GM18870 (cell line): Measurements from ENCODE around the gene SLC12A7.
"Not testable (repeated sequence)": the region's sequence is repeated elsewhere in the genome, so short reads cannot be mapped to it uniquely, and the experiment has no call there.

Experiments
- ATAC-seq: cut with Tn5 transposase; IDR thresholded peaks from one replicate; pipeline ENCODE4 v1.9.1; 2021; ENCODE audit warnings: moderate library complexity; ENCODE audit not compliant: unreplicated experiment

SLC12A7 gene

DNA sequence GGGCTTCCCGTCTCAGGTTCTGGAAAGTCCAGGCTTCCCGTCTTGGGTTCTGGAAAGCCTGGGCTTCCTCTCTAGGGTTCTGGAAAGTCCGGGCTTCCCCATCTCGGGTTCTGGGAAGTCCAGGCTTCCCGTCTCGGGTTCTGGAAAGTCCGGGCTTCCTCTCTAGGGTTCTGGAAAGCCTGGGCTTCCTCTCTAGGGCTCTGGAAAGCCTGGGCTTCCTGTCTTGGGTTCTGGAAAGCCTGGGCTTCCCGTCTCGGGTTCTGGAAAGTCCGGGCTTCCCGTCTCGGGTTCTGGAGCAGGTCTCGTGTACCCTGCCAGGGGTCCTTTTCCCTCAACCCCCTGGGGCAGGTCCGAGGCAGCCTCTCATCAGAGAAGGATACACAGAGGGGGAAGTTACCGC is 28.8 kb downstream of the SLC12A7 start:
- not testable (repeated sequence) for ATAC-seq

DNA sequence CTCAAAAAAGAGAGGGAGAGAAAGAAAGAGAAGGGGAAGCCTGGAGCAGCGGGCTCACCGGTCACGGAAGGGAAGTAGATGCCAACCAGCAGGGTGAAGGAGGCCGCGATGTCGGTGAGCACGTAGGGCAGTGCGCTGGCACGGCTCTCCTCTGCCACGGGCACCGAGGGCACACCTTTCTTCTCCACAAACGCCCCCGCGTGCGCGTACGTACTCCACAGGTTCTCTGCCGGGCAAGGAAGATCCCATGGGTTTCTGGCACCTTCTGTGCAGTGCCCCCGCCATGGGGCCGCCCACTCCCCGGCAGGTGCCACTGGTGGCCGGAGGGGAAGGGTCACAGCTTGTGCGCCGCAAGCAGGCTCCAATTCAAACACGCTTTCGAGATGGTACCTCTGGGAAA is 30.3 kb downstream of the SLC12A7 start:
- no peak for ATAC-seq

DNA sequence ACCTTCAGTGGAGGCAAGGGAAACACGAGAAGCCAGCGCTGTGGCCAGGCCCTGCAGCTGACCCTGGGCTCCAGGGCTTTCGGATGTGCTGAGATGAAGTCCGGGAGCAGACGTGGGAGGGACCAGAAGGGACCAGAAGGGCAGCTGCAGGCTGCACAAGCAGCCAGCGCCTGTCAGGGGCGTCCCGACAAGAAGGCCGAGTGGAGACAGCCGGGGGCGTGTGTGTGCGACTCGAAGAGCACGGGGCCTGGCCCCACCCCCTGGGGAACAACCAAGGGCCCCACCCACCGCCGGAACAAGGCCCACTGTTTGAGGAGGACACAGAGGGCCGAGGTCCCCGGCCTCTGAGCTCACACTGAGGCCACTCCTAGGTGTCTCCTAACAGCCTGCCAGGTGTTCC is 31.4 kb downstream of the SLC12A7 start:
- ATAC-seq = no peak

DNA sequence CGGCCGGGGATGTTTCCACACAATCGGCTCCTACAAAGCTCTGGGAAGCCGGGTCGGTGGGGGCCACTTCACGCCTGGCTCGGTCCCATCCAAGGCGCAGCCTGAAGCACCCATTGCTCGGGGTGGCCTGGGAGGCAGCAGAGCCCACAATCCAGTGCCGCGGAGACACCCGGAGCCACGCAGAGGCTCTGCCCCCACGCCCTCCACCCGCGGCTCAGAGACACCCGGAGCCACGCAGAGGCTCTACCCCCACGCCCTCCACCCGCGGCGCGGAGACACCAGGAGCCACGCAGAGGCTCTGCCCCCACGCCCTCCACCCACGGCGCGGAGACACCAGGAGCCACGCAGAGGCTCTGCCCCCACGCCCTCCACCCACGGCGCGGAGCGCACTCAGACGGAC is 31.9 kb downstream of the SLC12A7 start:
- no peak for ATAC-seq

DNA sequence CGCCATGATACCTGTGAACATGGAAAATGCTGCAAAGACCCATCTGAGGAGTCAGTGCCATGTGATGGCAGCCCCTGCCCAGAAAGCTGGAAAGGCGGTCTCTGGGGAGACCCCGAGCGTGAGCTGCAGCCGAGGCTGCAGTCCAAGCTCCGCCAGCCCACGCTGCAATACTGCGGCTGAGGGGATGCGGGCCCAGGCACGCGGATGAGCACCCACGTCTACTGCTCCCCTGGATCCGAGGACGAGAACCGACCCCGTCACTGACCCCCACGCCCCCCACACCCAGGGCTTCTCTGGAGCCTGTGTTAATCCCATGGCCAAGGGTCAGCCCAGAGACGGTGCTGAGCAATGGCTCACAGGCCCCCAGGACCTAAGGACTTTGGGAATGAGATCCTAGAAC is 32.4 kb downstream of the SLC12A7 start:
- ATAC-seq = no peak

DNA sequence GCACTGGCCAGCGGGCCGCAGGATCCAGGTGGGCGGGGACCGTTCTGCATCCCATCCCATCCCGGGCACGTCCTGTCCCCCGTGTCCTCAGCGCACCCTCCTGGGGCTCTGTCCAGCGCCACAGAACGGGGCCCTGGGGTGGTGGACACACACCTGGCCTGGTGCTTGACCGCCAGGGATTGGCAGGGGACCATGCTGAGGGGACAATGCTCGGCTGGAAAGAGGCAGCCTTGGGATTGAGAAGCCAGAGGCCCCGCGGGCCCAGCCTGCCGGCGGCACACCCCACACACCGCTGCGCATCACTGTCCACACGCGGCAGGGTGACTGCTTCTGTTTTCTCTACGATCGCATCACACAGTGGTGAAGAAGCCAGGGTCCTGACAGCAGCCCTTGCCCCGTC is 33.0 kb downstream of the SLC12A7 start:
- no peak for ATAC-seq

DNA sequence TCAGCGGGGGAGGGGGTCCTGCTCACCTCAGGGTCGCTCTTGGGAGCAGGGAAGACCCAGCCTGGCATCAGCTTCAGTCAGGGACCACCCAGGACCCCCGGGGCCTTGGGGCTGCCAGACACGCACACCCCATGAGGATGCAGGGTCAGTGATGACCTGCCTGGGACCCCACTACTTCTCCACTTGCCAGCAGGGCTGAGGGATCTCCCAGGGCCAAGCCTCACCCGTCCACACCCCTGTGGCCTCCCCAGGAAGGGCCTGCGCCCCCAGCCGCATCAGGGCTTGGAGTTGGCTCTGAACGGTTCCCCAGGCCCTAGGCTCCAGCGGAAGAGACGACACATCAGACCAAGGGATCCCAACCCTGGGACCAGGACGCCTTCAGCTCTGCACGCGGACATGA is 33.7 kb downstream of the SLC12A7 start:
- ATAC-seq = no peak

DNA sequence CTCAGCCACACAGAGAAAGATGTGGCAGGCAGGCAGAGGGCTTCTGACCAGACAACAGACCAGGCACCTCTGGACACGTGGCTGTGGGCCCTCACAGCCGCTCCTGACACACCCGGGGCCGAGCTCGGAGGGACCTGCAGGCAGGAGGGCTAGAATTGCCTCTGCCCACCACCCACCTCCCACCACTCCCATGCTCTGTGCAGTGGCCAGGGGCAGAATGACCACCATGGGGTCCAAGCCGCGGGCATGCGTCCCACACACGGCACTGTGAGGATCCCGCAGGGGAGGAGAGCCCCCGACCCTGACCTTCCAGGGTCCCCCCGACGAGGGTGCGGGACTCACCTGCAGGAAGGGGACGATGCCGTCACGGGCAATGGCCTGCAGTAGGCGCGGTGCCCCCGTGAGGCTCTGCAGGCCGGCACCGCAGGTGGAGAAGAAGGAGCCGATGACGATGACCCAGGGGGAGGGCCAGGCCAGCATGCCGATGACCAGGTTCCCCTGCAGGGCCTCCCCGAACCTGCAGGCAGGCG is 34.3 kb downstream of the SLC12A7 start:
- ATAC-seq = no peak

DNA sequence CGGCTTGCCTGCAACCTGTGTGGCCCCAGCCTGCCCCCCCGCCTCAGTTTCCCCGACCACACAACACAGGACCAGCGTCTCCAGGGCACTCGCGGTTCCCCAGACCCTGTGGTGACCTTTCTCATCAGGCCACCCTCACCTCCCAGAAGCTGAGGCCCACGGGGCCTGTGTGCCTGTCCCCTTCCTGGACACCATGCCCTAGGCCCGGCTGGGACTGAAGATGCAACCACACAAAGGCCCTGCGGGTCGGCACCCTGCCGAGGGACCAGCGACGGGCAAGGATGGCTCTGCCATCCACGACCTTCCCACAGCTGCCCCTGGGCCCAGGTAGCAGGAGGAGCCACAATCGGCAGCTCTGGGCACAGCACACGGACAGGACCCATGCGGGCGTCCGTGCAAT is 34.8 kb downstream of the SLC12A7 start:
- no peak for ATAC-seq

DNA sequence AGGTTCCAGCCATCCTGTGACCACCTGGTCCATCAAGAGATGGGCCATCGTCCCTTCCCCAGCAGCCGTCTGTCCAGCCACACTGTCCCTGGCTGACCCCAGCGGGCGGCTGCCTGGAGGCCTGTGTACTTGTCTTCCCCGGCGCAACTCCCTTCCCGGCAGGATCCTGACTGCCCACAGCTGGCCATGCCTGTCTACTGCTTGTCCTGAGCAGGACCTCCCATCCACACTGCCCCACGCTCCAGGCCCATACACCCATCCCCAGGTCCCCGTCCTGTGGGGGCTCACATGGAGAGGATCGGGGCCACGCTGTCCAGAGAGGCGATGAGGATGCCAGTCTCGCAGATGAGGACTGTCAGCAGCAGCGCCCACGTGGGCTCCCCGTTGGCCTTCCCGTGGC is 35.5 kb downstream of the SLC12A7 start:
- ATAC-seq = no peak

DNA sequence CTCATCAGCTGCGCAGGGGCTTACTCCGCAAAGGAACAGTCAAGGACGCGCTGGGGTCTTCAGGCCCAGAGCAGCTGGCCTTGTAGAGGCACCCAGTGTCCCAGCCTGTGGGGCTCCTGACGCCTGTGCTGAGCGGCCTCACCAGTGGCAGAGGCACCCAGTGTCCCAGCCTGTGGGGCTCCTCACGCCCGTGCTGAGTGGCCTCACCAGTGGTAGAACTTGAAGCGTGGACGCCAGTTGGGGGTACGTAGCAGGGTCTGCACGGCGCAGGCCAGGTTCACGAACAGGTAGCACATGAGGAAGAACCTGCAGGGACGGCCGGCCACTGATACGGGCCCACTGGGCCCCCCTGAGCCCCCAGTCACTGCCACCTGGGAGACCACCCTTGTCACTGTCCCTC is 35.9 kb downstream of the SLC12A7 start:
- no peak for ATAC-seq

DNA sequence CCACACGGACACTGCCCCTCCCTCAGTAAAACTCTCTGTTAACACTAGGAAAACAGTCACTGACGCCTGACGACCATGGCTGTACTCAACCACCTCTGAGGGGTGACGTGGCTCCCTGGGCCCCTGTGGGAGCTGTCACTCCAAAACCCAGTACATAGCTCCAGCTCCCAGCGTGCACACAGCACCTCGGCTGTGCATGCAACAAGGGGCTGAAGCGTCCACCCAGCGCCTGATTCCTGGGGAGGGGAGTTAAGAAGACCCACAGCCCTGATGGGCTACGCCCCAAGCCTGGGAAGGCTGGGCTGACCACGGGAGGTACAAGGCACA is 36.3 kb downstream of the SLC12A7 start:
- no peak for ATAC-seq

DNA sequence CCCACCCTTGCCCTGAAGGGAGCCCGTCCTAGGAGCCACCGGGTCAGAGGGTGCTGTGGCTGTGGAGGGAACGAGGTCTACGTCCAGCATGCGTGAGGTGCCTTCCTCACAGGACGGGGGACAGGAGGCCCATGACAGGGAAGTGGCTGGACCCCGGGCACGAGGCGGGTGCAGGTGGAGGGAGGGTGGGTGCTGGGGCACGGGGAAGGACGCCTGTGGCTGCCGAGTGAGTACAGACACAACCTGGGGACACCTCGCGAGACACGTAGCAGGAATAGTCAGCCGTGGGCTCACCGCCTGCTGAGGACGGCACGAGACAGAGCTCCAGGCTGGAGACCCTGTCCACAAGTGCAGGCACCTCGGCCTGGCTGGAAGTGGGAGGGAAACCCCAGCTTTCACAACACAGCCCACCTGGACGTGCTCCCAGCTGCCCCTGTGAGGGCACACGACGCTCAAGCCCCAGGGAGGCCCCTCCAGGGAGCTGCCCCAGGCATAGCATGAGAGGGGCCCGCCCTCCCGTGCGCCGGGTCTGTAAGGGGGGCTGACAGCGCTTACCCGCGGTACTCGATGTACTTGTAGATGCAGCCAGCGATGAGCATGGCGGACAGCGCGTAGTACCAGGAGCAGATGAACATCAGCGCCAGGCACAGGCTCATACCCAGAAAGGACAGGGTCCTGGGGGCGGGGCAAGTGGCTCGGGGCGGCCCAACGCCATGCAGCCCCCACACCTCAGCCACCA is 36.9 kb downstream of the SLC12A7 start:
- no peak for ATAC-seq

DNA sequence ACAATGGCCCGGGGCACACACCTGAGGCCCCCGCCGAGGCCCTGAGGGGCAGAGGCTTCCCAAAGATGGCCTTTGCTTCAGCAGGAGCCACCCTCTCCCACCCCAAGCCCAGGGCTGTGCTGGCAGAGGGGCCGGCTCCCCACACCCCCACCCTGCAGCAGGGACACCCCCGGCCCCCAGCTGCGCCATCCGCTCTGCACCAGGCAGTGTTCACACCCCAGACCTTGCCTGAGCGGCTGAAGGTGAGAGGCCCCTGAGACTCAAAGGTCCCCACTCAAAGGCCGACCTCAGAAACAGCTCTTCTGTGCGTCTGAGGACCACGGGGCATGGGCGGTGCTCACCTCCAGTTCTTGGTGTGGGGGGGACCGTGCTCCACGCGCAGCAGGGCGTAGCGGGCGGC is 37.6 kb downstream of the SLC12A7 start:
- ATAC-seq = no peak

DNA sequence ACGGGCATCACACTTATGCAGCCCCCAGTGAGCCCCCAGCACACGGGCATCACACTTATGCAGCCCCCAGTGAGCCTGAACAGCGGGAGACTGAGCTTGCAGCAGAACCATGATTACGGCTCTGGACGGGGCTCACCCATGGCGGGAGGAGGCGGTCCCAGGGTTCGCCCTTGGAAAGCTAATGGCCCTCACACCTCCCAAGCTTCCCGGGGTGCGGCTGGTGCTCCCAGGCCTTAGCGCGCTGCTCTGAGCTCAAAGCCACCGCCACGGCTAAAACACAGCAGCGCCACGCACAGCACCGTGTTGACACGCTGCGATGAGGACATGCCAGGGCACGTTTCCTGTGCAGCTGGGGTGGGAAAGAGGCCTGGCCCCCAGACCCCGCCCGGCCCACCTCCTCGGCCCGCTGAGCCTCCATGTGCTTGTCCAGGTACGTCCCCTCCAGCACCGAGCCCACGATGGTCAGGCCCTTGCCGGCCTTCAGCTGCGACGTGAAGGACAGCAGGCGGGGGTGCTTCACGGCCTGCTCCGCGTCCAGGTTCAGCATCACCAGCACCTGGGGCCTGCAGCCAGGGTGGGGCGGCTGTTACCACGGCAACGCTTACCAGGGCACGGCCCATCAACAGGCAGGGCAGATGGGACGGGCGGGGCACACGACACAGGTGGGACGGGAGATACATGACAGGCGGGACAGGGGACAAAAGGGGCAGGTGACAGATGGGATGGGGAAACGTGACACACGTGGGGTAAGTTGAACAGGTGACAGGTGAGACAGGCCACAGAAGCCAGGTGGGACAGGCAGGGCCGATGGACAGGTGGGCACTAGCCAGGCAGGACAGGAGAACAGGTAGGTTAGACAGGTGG is 38.4 kb downstream of the SLC12A7 start:
- ATAC-seq = no peak

DNA sequence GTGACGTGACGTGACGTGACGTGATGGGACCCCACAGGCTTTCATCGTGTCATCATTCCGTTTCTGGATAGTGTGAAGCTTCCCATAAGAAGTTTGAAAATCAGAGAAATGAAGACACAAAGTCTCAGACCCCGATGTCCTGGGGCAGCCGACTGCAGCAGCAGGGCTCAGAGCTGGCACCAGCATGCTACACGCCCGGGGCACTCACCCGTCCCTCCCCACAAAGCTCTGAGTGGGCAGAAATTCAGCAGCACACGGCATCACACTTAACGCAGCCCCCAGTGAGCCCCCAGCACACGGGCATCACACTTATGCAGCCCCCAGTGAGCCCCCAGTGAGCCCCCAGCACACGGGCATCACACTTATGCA is 42.2 kb downstream of the SLC12A7 start:
- ATAC-seq = no peak

DNA sequence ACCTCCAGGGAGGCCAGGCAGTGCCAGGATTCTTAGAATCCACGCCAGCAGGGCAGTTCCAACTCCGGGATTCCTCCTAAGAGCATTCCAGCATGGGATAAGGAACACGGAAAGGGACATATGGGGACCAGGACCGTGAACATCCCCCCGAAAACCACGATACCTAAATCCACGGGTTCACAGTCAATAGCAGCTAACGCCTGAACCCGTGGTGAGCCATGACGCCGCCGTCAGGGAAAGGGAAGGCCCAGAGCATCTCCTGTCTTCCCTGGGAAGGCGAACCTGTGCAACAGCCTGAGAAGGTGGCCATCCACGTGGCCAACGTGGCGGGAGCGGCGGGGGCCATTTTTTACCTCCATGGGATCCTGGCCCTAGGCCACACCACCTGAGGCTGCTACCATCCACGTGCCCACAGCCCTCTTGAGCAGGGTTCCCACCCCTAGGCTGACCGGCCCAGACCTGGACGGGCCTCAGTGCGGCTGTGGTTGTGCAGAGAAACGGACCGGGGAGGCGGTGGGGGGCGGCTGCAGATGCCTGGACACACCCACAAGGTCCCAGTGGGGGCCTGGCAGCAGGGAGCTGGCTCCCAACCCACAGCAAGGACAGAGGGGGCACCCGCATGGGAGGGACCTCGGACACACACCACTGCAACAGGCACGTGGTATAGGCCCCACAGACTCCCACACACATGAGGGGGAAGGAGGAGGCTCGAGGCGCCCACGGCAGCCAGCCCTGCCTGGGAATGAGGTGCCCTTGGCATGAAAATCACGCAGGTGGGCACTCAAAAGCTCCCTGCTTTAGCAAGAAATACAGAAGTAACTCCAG is 42.8 kb downstream of the SLC12A7 start:
- no peak for ATAC-seq

DNA sequence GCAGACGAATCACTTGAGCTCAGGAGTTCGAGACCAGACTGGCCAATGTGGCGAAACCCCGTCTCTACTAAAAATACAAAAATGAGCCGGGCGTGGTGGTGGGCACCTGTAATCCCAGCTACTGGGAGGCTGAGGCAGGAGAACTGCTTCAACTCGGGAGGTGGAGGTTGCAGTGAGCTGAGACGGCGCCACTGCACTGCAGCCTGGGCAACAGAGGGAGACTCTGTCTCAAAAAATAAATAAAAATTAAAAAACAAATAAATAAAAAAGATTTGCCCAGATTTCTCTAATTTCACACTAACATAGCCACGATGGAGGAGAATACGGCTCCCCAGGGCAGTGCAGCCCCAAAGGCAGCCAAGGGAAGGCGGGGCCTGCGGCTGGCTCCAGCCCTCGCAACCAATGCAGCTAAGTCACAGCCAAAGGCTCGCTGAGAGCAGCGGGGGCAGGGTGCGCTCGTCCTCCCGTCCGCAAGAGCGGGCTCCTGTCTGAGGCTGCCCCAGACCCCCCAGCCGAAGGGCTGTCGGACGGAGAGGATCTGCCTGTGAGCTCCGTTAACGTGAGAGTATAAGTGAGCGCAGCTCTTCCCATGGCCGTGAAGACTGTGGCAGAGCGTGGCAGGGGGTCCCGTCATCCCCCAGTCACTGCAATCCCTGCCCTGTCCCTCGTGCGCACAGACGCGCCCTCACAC is 43.5 kb downstream of the SLC12A7 start:
- no peak for ATAC-seq

DNA sequence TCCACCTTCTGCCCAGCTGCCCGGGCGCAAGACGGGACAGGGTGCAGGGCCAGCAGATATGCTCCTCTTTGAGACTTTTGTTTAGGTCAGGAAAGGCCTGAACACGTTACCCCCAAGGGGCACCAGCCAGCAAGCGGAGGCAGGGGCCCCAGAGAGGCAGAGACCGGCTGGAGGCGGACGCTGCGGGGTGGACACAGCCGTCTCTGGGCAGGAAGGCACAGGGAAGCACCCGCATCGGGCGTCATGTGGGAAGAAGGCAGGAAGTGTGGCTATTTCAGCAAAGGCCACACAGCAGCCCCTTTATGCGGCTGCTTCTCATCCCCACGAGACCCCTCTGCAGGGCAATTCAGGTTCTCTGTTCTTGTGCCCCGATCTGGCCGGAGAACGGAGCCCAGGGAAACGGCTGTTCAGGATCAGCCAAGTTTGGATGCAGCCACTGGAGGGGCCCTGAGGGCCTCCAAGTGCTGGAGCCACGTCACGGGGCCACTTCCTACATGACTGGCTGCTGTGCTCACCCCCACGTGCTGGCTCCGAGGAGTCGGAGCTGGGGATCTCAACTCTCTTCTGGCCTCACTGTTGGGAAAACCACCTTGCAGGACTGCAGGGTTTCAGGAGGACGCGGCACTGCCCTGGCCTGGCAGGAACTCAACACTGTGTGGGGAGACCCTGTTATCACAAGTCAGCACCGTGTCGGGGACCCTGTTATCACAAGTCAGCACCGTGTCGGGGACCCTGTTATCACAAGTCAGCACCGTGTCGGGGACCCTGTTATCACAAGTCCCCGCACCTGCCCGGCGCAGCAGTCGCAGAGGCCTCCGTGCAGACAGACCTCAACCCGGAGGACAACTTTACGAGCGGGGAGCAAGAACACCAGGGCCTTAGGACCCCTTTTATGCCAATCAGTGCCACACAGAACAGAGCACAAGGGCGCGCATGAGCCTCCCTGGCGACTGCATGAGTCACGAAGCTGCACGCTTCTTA is 44.4 kb downstream of the SLC12A7 start:
- no peak for ATAC-seq

DNA sequence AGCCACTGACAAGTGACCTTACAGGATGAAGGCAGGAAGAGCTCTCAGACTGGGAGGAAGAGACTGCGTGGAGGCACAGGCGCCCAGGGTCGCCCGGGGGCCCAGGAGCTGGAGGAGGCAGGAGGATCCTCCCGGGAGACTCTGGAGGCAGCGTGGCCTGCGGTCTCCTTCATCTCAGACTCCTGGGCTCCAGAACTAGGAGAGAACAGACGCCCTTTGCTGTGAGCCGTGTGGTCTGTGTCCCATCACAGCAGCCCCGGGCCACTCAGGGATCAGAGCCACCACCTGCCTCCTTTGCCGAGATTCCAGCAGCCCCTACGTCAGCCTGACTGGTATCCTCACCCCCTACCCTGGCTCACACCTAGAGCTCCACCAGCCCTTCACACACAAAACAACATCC is 45.2 kb downstream of the SLC12A7 start:
- ATAC-seq = no peak
